Right ventricle myocardium superior (tissue), 1 donor: ENCODE results near the gene MFAP5. TPM values are rescaled to one million over a fixed set of nuclear protein-coding genes. Genes with fewer than 3 reads are reported as not detected.

Source experiments
- total RNA-seq: library from RNA; stranded (reverse); fragmentation: NEBNext Ultra II Directional; extraction: Animal tissue kit (Norgen Biotek cat#: 25700); gene quantifications from one replicate; pipeline ENCODE4 v1.2.1, GENCODE V29; 2021
- donor health status: DM: no; HTN: yes; CAD: no; lungs with severe emphysema.

Gene MFAP5
- total RNA-seq, 1 donor from 2014 or later, result 45.9 TPM

Other genes starting within 250 kb of the MFAP5 start
- gene CLEC6A, start 206.9 kb downstream of the MFAP5 start, total RNA-seq, result not detected
- not detected for gene CLEC4D, start 149.3 kb downstream of the MFAP5 start, total RNA-seq
- 0.54 TPM for gene CLEC4E, start 121.9 kb downstream of the MFAP5 start, total RNA-seq
- gene AICDA, start 50.0 kb downstream of the MFAP5 start, total RNA-seq, result not detected
- 11.0 TPM for gene RIMKLB, start 35.2 kb upstream of the MFAP5 start, total RNA-seq
- not detected for gene A2ML1, start 159.8 kb upstream of the MFAP5 start, total RNA-seq